K562 (cell line): Measurements from ENCODE around the gene IFI6. TPM values are rescaled to one million over a fixed set of nuclear protein-coding genes. Genes with fewer than 3 reads are reported as not detected.

Experiments
- BHLHE40 ChIP-seq: IDR thresholded peaks from 2 replicates; pipeline ENCODE4 v1.6.1; 2011; ENCODE audit warnings: low read length, improper control_type of control experiment
- CSDE1 ChIP-seq, 2 experiments: fragments of 450-650 bp; IDR thresholded peaks; 2 replicates each; pipeline ENCODE4 v1.6.1; 2016; ENCODE audit warnings: mild to moderate bottlenecking in 1 of 2
- KDM5B ChIP-seq: fragments of 200-600 bp; sonication (generic); IDR thresholded peaks from 2 replicates; pipeline ENCODE4 v1.6.1; 2012; ENCODE audit warnings: low read depth, mild to moderate bottlenecking, moderate library complexity, low read length, control low read depth, inconsistent platforms; ENCODE audit not compliant: insufficient replicate concordance
- KLF16 ChIP-seq: IDR thresholded peaks from 2 replicates; pipeline ENCODE4 v1.6.1; 2016; ENCODE audit warnings: antibody characterized with exemption
- MCM3 ChIP-seq: fragments of 450-650 bp; IDR thresholded peaks from 2 replicates; pipeline ENCODE4 v1.6.1; 2016
- POLR2A ChIP-seq: fragments of 450-650 bp; conservative IDR thresholded peaks from 2 replicates; pipeline ENCODE4 v1.6.1; 2016
- RB1 ChIP-seq: fragments of 450-650 bp; IDR thresholded peaks from 2 replicates; pipeline ENCODE4 v1.6.1; 2017; ENCODE audit warnings: low read depth, mild to moderate bottlenecking
- SETDB1 ChIP-seq: IDR thresholded peaks from one replicate; pipeline ENCODE4 v1.6.1; 2012; ENCODE audit warnings: low read length, control low read depth, inconsistent platforms
- TAF7 ChIP-seq: fragments of 450-650 bp; IDR thresholded peaks from 2 replicates; pipeline ENCODE4 v1.6.1; 2016; ENCODE audit warnings: missing genetic modification characterization, missing compliant biosample characterization
- TCFL5 ChIP-seq: fragments of 250-450 bp; sonication (Bioruptor Pico); conservative IDR thresholded peaks from 2 replicates; pipeline ENCODE4 v1.6.1; 2021; ENCODE audit warnings: mild to moderate bottlenecking, moderate library complexity, matching md5 sums
- TRIM24 ChIP-seq, 2 experiments: fragments of 450-650 bp; IDR thresholded peaks; 2 replicates each; pipeline ENCODE4 v1.6.1; 2016
- ZFP1 ChIP-seq: fragments of 450-650 bp; formaldehyde crosslinking; IDR thresholded peaks from 2 replicates; pipeline ENCODE4 v1.4.0; 2020; ENCODE audit warnings: mild to moderate bottlenecking, mixed read lengths
- ZNF146 ChIP-seq: IDR thresholded peaks from one replicate; pipeline ENCODE4 v1.6.1; 2018; ENCODE audit warnings: missing compliant biosample characterization; ENCODE audit not compliant: unreplicated experiment
- ZNF41 ChIP-seq: fragments of 250-450 bp; sonication (Bioruptor Pico); conservative IDR thresholded peaks from 2 replicates; pipeline ENCODE4 v1.4.0; 2020; ENCODE audit warnings: mild to moderate bottlenecking
- ZSCAN32 ChIP-seq: fragments of 450-650 bp; formaldehyde crosslinking; IDR thresholded peaks from 2 replicates; pipeline ENCODE4 v1.4.0; 2020; ENCODE audit warnings: mild to moderate bottlenecking, moderate library complexity
- polyA plus RNA-seq, 8 experiments: library from polyadenylated mRNA; depleted of rRNA in 4 of 8; stranded (reverse) in 5 of 8; unstranded in 3 of 8; fragments of >200 nt; fragmentation: Nextera tagmentation in 2 of 8; fragmentation: Illumina TruSeq in 1 of 8; extraction: Ambion mirVana in 2 of 8; extraction: Trizol in 1 of 8; gene quantifications; 2 replicates each; pipeline versions ENCODE4 v1.2.1 to v1.2.3, GENCODE V29; 2011 to 2014; ENCODE audit warnings: inconsistent platforms in 1 of 8, missing spikeins in 1 of 8
- total RNA-seq, 7 experiments: library from RNA; depleted of rRNA in 6 of 7; stranded (reverse); fragments of >200 nt in 6 of 7; fragmentation: Illumina TruSeq in 2 of 7; extraction: Trizol in 2 of 7; gene quantifications; 2 replicates each; pipeline versions ENCODE4 v1.2.1 to v1.2.3, GENCODE V29; 2011 to 2021; ENCODE audit warnings: low replicate concordance in 1 of 7
- TF ChIP-seq, protein P1 (sequence below): fragments of 450-650 bp; IDR thresholded peaks from 2 replicates; pipeline ENCODE4 v1.6.1; 2016; ENCODE audit warnings: low read depth
- TF ChIP-seq, protein P2 (sequence below): fragments of 250-450 bp; sonication (Bioruptor Pico); IDR thresholded peaks from 2 replicates; pipeline ENCODE4 v1.4.0; 2020; ENCODE audit warnings: borderline replicate concordance
- TF ChIP-seq, protein P3 (sequence below): fragments of 250-450 bp; sonication (Bioruptor Pico); IDR thresholded peaks from 2 replicates; pipeline ENCODE4 v1.8.0; 2021; ENCODE audit warnings: mild to moderate bottlenecking, moderate library complexity
- TF ChIP-seq, protein P4 (sequence below): sonication (generic); formaldehyde crosslinking; IDR thresholded peaks from 2 replicates; pipeline ENCODE4 v1.8.1; 2023; ENCODE audit warnings: mild to moderate bottlenecking, missing genetic modification reagents

Gene IFI6
- total and polyA plus RNA-seq, 9 of the 15 experiments (the other 6 are each of a cell fraction or from before 2014, with no cell fraction given), result 0.17 to 4.5 (median 2.2) TPM

DNA sequence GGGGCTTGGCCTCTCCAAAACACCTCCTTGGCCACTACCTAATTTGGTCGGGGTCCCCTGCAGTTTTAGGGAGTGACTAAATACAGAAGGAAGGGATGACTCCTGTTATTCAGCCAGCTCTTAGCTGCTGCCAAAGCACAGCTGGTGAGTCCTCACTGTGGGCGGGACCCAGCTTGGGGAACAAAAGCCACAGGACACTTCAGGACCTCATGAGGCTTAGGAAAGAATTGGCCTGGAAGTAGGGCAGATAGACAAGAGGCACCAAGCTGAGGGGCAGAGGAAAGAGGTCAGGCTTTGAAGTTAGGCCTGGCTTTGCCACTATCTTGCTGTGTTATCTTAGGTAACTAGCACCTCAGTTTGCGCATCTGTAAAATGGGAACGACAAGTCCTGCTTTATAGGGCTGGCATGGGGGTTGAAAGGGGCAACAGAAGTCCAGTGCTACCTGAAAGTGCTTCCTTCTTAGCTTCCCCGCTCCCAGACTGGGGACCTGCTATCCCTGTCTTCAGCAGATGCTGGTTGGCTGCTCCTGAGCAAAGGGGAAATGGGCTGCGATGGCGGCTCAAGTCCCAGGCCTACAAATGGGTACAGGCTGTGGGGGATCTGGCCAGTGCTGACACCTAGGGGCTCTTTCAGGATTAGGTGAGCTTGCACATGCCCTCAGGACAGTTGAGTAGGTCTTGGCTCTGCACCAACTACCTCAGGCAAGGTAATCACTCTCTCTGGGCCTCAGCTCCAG lies 15.7 kb downstream of the IFI6 start (continued):
- TF ChIP-seq, protein P1, sequence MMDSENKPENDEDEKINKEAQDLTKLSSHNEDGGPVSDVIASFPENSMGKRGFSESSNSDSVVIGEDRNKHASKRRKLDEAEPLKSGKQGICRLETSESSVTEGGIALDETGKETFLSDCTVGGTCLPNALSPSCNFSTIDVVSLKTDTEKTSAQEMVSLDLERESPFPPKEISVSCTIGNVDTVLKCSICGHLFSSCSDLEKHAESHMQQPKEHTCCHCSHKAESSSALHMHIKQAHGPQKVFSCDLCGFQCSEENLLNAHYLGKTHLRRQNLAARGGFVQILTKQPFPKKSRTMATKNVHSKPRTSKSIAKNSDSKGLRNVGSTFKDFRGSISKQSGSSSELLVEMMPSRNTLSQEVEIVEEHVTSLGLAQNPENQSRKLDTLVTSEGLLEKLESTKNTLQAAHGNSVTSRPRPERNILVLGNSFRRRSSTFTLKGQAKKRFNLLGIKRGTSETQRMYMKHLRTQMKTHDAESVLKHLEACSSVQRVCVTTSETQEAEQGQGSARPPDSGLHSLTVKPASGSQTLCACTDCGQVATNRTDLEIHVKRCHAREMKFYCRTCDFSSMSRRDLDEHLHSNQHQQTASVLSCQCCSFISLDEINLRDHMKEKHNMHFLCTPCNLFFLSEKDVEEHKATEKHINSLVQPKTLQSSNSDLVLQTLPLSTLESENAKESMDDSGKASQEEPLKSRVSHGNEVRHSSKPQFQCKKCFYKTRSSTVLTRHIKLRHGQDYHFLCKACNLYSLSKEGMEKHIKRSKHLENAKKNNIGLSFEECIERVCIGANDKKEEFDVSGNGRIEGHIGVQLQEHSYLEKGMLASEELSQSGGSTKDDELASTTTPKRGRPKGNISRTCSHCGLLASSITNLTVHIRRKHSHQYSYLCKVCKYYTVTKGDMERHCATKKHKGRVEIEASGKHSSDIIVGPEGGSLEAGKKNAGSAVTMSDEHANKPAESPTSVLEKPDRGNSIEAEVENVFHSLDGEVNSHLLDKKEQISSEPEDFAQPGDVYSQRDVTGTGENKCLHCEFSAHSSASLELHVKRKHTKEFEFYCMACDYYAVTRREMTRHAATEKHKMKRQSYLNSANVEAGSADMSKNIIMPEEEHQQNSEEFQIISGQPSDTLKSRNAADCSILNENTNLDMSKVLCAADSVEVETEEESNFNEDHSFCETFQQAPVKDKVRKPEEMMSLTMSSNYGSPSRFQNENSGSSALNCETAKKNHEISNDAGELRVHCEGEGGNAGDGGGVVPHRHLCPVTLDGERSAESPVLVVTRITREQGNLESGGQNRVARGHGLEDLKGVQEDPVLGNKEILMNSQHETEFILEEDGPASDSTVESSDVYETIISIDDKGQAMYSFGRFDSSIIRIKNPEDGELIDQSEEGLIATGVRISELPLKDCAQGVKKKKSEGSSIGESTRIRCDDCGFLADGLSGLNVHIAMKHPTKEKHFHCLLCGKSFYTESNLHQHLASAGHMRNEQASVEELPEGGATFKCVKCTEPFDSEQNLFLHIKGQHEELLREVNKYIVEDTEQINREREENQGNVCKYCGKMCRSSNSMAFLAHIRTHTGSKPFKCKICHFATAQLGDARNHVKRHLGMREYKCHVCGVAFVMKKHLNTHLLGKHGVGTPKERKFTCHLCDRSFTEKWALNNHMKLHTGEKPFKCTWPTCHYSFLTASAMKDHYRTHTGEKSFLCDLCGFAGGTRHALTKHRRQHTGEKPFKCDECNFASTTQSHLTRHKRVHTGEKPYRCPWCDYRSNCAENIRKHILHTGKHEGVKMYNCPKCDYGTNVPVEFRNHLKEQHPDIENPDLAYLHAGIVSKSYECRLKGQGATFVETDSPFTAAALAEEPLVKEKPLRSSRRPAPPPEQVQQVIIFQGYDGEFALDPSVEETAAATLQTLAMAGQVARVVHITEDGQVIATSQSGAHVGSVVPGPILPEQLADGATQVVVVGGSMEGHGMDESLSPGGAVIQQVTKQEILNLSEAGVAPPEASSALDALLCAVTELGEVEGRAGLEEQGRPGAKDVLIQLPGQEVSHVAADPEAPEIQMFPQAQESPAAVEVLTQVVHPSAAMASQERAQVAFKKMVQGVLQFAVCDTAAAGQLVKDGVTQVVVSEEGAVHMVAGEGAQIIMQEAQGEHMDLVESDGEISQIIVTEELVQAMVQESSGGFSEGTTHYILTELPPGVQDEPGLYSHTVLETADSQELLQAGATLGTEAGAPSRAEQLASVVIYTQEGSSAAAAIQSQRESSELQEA, result no peak
- TF ChIP-seq BHLHE40, result no peak
- TF ChIP-seq TCFL5 (CRISPR knock-in tag), result no peak
- TF ChIP-seq, protein P2, sequence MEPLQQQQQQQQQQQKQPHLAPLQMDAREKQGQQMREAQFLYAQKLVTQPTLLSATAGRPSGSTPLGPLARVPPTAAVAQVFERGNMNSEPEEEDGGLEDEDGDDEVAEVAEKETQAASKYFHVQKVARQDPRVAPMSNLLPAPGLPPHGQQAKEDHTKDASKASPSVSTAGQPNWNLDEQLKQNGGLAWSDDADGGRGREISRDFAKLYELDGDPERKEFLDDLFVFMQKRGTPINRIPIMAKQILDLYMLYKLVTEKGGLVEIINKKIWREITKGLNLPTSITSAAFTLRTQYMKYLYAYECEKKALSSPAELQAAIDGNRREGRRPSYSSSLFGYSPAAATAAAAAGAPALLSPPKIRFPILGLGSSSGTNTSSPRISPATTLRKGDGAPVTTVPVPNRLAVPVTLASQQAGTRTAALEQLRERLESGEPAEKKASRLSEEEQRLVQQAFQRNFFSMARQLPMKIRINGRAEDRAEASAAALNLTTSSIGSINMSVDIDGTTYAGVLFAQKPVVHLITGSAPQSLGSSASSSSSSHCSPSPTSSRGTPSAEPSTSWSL (CRISPR knock-in tag), result no peak
- no peak for TF ChIP-seq POLR2A
- TF ChIP-seq ZSCAN32 (CRISPR knock-in tag), result no peak
- TF ChIP-seq ZFP1 (CRISPR knock-in tag), result no peak
- no peak for TF ChIP-seq KDM5B
- TF ChIP-seq SETDB1, result no peak
- no peak for TF ChIP-seq CSDE1 (IDR thresholded peaks at IDR 0.05)
- TF ChIP-seq KLF16, result no peak
- TF ChIP-seq TRIM24 (IDR thresholded peaks at IDR 0.05), result no peak
- no peak for TF ChIP-seq MCM3
- TF ChIP-seq, protein P3, sequence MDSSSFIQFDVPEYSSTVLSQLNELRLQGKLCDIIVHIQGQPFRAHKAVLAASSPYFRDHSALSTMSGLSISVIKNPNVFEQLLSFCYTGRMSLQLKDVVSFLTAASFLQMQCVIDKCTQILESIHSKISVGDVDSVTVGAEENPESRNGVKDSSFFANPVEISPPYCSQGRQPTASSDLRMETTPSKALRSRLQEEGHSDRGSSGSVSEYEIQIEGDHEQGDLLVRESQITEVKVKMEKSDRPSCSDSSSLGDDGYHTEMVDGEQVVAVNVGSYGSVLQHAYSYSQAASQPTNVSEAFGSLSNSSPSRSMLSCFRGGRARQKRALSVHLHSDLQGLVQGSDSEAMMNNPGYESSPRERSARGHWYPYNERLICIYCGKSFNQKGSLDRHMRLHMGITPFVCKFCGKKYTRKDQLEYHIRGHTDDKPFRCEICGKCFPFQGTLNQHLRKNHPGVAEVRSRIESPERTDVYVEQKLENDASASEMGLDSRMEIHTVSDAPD (CRISPR knock-in tag), result no peak
- TF ChIP-seq RB1, result no peak
- no peak for TF ChIP-seq ZNF41 (CRISPR knock-in tag)
- no peak for TF ChIP-seq ZNF146
- TF ChIP-seq TAF7, result no peak
- TF ChIP-seq, protein P4, sequence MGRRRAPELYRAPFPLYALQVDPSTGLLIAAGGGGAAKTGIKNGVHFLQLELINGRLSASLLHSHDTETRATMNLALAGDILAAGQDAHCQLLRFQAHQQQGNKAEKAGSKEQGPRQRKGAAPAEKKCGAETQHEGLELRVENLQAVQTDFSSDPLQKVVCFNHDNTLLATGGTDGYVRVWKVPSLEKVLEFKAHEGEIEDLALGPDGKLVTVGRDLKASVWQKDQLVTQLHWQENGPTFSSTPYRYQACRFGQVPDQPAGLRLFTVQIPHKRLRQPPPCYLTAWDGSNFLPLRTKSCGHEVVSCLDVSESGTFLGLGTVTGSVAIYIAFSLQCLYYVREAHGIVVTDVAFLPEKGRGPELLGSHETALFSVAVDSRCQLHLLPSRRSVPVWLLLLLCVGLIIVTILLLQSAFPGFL (CRISPR knock-in tag), result no peak
